GM12891 (cell line): ENCODE data around the gene PORCN.

Experiments used
- PAX5 ChIP-seq: IDR thresholded peaks from 2 replicates; pipeline ENCODE4 v1.6.1; 2011; ENCODE audit warnings: low read length, moderate library complexity, mild to moderate bottlenecking; ENCODE audit not compliant: insufficient read depth, severe bottlenecking
- POLR2A ChIP-seq: IDR thresholded peaks from 2 replicates; pipeline ENCODE4 v1.6.1; 2011; ENCODE audit warnings: low read depth, low read length, control low read depth
- SPI1 ChIP-seq: IDR thresholded peaks from 2 replicates; pipeline ENCODE4 v1.6.1; 2011; ENCODE audit warnings: low read depth, low read length, control low read depth

GRCh38 chrX:48489892-48490291 is 18.9 kb upstream of the PORCN start:
- no peak for TF ChIP-seq PAX5
- TF ChIP-seq POLR2A: no peak
- no peak for TF ChIP-seq SPI1
